Ishikawa (cell line): Measurements from ENCODE around the gene GAL3ST2.

ENCODE experiments used
- CEBPB ChIP-seq: IDR thresholded peaks from 2 replicates; pipeline ENCODE4 v1.6.1; 2012
- EP300 ChIP-seq: IDR thresholded peaks from 2 replicates; pipeline ENCODE4 v1.6.1; 2012; ENCODE audit warnings: borderline replicate concordance
- RAD21 ChIP-seq: IDR thresholded peaks from 2 replicates; pipeline ENCODE4 v1.6.1; 2012; ENCODE audit warnings: low read depth
- TAF1 ChIP-seq: IDR thresholded peaks from 2 replicates; pipeline ENCODE4 v1.6.1; 2012; ENCODE audit warnings: low read depth, mild to moderate bottlenecking
- TCF12 ChIP-seq: IDR thresholded peaks from 2 replicates; pipeline ENCODE4 v1.6.1; 2012; ENCODE audit warnings: low read depth
- YY1 ChIP-seq: IDR thresholded peaks from 2 replicates; pipeline ENCODE4 v1.6.1; 2012; ENCODE audit warnings: low read depth
- ZBTB7A ChIP-seq: IDR thresholded peaks from 2 replicates; pipeline ENCODE4 v1.6.1; 2012; ENCODE audit warnings: low read depth
- TF ChIP-seq, protein P1 (sequence below): IDR thresholded peaks from 2 replicates; pipeline ENCODE4 v1.6.1; 2012; ENCODE audit warnings: low read depth, mild to moderate bottlenecking

DNA sequence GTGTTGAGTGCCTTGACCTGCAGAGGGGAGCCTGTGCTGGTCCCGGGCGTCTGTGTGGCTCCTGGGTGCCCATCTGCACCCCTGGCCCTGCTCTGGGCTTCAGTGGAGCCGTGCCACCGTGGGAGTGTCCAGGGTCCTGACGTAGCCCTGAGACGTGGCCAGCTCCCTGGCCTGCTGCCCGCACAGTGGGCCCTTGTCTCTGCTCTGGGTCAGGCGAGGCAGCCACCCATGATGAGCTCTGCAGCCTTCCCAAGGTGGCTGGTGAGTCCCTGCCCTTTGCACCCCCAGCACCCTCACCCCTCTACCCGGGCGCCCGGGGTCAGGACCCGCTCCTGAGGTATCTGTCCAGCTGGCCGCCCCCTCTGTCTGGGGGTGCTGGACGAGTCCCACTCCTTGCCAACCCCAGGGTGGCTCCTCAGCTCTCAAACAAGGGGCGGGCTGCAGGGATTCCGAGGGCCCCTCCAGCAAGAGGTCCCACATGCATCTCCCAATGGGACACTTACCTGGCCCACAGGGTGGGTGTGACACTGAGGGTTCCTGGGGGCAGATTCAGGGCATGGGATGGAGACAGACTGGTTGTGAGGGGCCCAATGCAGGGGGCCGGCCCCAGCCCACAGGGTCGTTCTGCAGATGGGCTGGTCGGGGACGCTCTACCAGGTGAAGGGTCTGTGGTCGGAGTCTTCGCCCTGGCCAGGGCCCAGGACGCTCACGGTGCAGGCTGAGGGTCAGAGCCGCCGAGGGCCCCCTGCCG is 34.8 kb downstream of the GAL3ST2 start:
- TF ChIP-seq RAD21 = no peak
- TF ChIP-seq EP300 = no peak
- no peak for TF ChIP-seq YY1
- no peak for TF ChIP-seq TCF12
- TF ChIP-seq CEBPB = no peak
- TF ChIP-seq, protein P1, sequence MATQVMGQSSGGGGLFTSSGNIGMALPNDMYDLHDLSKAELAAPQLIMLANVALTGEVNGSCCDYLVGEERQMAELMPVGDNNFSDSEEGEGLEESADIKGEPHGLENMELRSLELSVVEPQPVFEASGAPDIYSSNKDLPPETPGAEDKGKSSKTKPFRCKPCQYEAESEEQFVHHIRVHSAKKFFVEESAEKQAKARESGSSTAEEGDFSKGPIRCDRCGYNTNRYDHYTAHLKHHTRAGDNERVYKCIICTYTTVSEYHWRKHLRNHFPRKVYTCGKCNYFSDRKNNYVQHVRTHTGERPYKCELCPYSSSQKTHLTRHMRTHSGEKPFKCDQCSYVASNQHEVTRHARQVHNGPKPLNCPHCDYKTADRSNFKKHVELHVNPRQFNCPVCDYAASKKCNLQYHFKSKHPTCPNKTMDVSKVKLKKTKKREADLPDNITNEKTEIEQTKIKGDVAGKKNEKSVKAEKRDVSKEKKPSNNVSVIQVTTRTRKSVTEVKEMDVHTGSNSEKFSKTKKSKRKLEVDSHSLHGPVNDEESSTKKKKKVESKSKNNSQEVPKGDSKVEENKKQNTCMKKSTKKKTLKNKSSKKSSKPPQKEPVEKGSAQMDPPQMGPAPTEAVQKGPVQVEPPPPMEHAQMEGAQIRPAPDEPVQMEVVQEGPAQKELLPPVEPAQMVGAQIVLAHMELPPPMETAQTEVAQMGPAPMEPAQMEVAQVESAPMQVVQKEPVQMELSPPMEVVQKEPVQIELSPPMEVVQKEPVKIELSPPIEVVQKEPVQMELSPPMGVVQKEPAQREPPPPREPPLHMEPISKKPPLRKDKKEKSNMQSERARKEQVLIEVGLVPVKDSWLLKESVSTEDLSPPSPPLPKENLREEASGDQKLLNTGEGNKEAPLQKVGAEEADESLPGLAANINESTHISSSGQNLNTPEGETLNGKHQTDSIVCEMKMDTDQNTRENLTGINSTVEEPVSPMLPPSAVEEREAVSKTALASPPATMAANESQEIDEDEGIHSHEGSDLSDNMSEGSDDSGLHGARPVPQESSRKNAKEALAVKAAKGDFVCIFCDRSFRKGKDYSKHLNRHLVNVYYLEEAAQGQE = no peak
- TF ChIP-seq TAF1 = no peak
- TF ChIP-seq ZBTB7A = no peak
